ENCODE results near the gene CCDC187.

CCDC187 gene

DNA sequence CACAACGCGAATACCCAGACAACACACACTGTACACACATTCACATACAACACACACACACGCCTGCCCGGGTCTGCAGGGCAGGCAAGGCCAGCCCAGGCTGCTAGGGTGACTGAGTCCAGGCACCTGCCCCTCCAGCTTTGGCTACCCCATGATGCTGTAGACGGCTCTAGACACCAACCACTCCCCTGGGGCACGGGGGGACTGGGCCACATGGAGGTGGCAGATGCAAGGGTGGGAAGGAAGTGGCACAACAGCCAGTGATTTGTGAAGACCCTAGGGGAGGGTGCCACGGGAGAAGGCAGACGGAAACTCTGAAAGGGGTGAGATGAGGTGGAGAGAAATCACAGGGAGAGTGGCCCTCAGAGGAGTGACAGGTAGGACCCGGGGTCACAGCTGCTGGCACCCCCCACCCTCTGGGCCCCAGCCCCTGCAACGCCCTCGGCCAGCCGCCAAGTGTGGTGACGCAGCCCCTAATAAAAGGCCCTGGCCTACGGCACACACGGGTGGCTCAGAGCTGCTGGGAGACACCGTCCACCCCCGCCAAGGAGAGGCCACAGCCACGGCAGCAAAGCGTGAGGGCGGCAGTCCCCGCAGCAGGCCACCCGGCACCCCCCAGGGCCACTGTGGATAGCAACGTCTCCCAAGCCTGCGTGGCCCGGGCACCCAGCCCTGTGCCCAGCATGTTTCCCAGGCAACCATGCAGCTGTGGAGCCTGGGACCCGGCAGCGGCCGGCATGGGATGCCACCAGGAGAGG lies 6.6 kb upstream of the CCDC187 start:
- Histone ChIP-seq H3K9ac (ENCODE audit: low read depth, low read length) (no peak overlapping the region), H3K27ac (ENCODE audit: low read depth, low read length) (no peak overlapping the region), H3K9me3 (ENCODE audit: control insufficient read depth, insufficient read depth, low read length) (peaks cover 9% of the 10 kb centered on the region), H3K36me3 (ENCODE audit: control insufficient read depth, insufficient read depth, low read length) (no peaks in the 10 kb centered on the region), H3K4me1 (ENCODE audit: control insufficient read depth, insufficient read depth, low read length) (no peaks in the 10 kb centered on the region), H3K4me3 (ENCODE audit: low read depth, low read length) (no peak overlapping the region), H3K27me3 (ENCODE audit: control insufficient read depth, insufficient read depth, low read length) (no peaks in the 10 kb centered on the region)

- H3K27me3 ChIP-seq (ENCODE audit: control insufficient read depth, insufficient read depth, low read length), result no peaks in the 10 kb centered on the region
- H3K27ac ChIP-seq (ENCODE audit: low read depth, low read length), result no peak overlapping the region
- H3K4me3 ChIP-seq (ENCODE audit: low read depth, low read length), result no peak overlapping the region
- no peaks in the 10 kb centered on the region for H3K36me3 ChIP-seq (ENCODE audit: control insufficient read depth, insufficient read depth, low read length)
- H3K4me1 ChIP-seq (ENCODE audit: control insufficient read depth, insufficient read depth, low read length), result no peaks in the 10 kb centered on the region
- H3K9ac ChIP-seq (ENCODE audit: low read depth, low read length), result no peak overlapping the region
- peaks cover 4% of the 10 kb centered on the region; the same call in 1 of the 2 replicates for H3K9me3 ChIP-seq (ENCODE audit: control insufficient read depth, insufficient read depth, low read length)
Observed at GRCh38 chr9:136309806-136310220, 5.9 kb upstream of the CCDC187 start.

GRCh38 chr9:136309101-136309801 lies 5.4 kb upstream of the CCDC187 start:
- Histone ChIP-seq H3K27ac (ENCODE audit: low read depth, low read length) (no peak overlapping the region), H3K27me3 (ENCODE audit: control insufficient read depth, insufficient read depth, low read length) (no peaks in the 10 kb centered on the region), H3K4me1 (ENCODE audit: control insufficient read depth, insufficient read depth, low read length) (no peaks in the 10 kb centered on the region), H3K4me3 (ENCODE audit: low read depth, low read length) (no peak overlapping the region), H3K9me3 (ENCODE audit: control insufficient read depth, insufficient read depth, low read length) (0 out of 2 replicates have a peak, but pooled peaks cover 2% of the 10 kb centered on the region), H3K36me3 (ENCODE audit: control insufficient read depth, insufficient read depth, low read length) (no peaks in the 10 kb centered on the region), H3K9ac (ENCODE audit: low read depth, low read length) (no peak overlapping the region)

DNA sequence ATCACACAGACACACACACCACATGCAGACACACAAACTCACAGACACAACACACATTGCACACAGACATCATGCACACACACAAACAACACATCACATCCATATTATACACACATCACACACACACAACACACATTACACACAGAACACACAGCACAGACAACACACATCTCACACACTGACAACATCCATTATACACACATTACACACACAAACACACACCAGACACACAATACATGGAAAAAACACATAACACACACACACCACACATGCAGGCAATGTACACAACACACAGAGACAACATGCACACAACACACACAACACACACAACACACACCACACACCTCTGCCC lies 4.8 kb upstream of the CCDC187 start:
- no peaks in the 10 kb centered on the region for H3K27me3 ChIP-seq (ENCODE audit: control insufficient read depth, insufficient read depth, low read length)
- H3K9me3 ChIP-seq (ENCODE audit: control insufficient read depth, insufficient read depth, low read length), result 0 out of 2 replicates have a peak, but pooled peaks cover 2% of the 10 kb centered on the region
- H3K4me1 ChIP-seq (ENCODE audit: control insufficient read depth, insufficient read depth, low read length), result no peaks in the 10 kb centered on the region
- no peak overlapping the region for H3K4me3 ChIP-seq (ENCODE audit: low read depth, low read length)
- H3K27ac ChIP-seq (ENCODE audit: low read depth, low read length), result no peak overlapping the region
- no peak overlapping the region for H3K9ac ChIP-seq (ENCODE audit: low read depth, low read length)
- no peaks in the 10 kb centered on the region for H3K36me3 ChIP-seq (ENCODE audit: control insufficient read depth, insufficient read depth, low read length)

DNA sequence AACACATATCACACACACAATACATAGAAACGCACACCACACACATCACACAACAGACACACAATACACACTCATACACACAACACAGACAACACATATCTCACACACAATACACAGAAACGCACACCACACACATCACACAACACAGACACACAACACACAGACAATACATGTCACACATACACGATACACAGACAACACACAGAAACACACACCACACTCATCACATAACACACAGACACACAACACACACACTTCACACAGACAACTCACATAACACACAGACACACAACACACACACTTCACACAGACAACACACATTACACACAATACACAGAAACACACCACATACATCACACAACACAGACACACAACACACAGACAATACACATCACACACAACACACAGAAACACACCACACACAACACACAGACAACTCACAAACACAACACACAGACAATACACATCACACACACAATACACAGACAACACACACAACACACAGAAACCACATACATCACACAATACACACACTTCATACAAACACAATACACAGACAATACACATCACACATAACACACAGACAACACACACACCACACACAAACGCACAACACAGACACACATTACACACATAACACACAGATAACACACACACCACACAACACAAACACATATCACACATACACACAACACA lies 4.3 kb upstream of the CCDC187 start:
- Histone ChIP-seq H3K4me3 (ENCODE audit: low read depth, low read length) (no peak overlapping the region), H3K4me1 (ENCODE audit: control insufficient read depth, insufficient read depth, low read length) (no peaks in the 10 kb centered on the region), H3K27me3 (ENCODE audit: control insufficient read depth, insufficient read depth, low read length) (no peaks in the 10 kb centered on the region), H3K36me3 (ENCODE audit: control insufficient read depth, insufficient read depth, low read length) (no peaks in the 10 kb centered on the region), H3K9ac (ENCODE audit: low read depth, low read length) (no peak overlapping the region), H3K27ac (ENCODE audit: low read depth, low read length) (no peak overlapping the region), H3K9me3 (ENCODE audit: control insufficient read depth, insufficient read depth, low read length) (0 out of 2 replicates have a peak, but pooled peaks cover 2% of the 10 kb centered on the region)

GRCh38 chr9:136307215-136307750 lies 3.4 kb upstream of the CCDC187 start:
- Histone ChIP-seq H3K4me3 (ENCODE audit: low read depth, low read length) (no peak overlapping the region), H3K27ac (ENCODE audit: low read depth, low read length) (no peak overlapping the region), H3K27me3 (ENCODE audit: control insufficient read depth, insufficient read depth, low read length) (no peaks in the 10 kb centered on the region), H3K9ac (ENCODE audit: low read depth, low read length) (no peak overlapping the region), H3K9me3 (ENCODE audit: control insufficient read depth, insufficient read depth, low read length) (0 out of 2 replicates have a peak, but pooled peaks cover 2% of the 10 kb centered on the region), H3K4me1 (ENCODE audit: control insufficient read depth, insufficient read depth, low read length) (no peaks in the 10 kb centered on the region), H3K36me3 (ENCODE audit: control insufficient read depth, insufficient read depth, low read length) (no peaks in the 10 kb centered on the region)

DNA sequence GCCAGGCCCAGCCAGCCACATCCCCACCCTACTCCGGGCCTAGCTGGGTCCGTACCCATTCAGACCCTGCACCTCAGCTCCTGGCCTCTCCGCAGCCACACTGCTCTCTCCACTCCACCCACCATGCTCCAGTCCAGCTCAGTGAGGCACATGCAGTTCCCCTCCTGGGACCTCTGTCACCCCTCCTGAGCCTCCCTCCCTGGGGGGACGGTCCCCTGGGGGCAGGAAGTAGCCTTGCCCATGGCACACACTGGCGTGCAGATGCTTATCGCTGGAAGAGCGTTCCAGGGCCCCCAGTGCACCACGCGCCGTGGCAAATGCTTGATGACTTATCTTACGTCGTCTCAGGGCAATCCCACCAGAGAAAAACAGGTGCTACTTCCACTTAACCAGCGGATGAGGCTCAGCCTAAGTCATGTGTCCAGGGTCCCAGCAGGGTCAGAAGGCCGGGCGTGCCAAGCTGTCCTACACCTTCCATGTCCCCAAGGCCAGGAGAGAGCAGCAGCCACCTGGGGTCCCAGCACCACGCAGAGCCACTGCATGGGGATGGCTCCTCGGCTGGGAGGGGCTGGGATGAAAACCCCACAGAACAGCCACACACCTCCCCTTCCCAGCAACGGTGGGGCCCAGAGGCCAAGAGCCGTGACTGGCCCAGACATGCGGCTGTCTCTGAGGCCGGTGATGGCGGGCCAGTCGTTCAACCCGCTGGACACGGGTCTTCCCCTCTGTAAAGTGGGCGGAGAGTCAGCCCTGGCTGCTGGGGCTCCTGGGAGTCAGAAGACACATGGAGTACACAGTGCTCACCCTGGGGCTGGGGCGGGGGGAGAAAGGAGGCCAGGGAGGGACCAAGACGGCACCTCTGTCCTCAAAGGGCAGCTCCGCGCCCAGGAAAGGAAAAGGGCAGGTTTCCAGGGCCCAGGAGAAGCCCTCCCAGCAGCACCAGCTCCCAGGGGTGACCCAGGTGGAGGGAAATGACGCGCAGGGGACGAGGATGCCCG lies 2.6 kb upstream of the CCDC187 start:
- Histone ChIP-seq H3K36me3 (ENCODE audit: control insufficient read depth, insufficient read depth, low read length) (no peaks in the 10 kb centered on the region), H3K4me3 (ENCODE audit: low read depth, low read length) (no peak overlapping the region), H3K4me1 (ENCODE audit: control insufficient read depth, insufficient read depth, low read length) (no peaks in the 10 kb centered on the region), H3K27me3 (ENCODE audit: control insufficient read depth, insufficient read depth, low read length) (no peaks in the 10 kb centered on the region), H3K27ac (ENCODE audit: low read depth, low read length) (no peak overlapping the region), H3K9me3 (ENCODE audit: control insufficient read depth, insufficient read depth, low read length) (0 out of 2 replicates have a peak, but pooled peaks cover 2% of the 10 kb centered on the region), H3K9ac (ENCODE audit: low read depth, low read length) (no peak overlapping the region)

GRCh38 chr9:136305804-136306203 lies 1.9 kb upstream of the CCDC187 start:
- H3K9ac ChIP-seq (ENCODE audit: low read depth, low read length), result no peak overlapping the region
- no peaks in the 10 kb centered on the region for H3K27me3 ChIP-seq (ENCODE audit: control insufficient read depth, insufficient read depth, low read length)
- H3K9me3 ChIP-seq (ENCODE audit: control insufficient read depth, insufficient read depth, low read length), result 0 out of 2 replicates have a peak, but pooled peaks cover 2% of the 10 kb centered on the region
- no peaks in the 10 kb centered on the region for H3K4me1 ChIP-seq (ENCODE audit: control insufficient read depth, insufficient read depth, low read length)
- H3K4me3 ChIP-seq (ENCODE audit: low read depth, low read length), result no peak overlapping the region
- no peak overlapping the region for H3K27ac ChIP-seq (ENCODE audit: low read depth, low read length)
- no peaks in the 10 kb centered on the region for H3K36me3 ChIP-seq (ENCODE audit: control insufficient read depth, insufficient read depth, low read length)

- H3K27ac ChIP-seq (ENCODE audit: low read depth, low read length), result no peak overlapping the region
- H3K9ac ChIP-seq (ENCODE audit: low read depth, low read length), result no peak overlapping the region
- no peaks in the 10 kb centered on the region for H3K27me3 ChIP-seq (ENCODE audit: control insufficient read depth, insufficient read depth, low read length)
- no peaks in the 10 kb centered on the region for H3K36me3 ChIP-seq (ENCODE audit: control insufficient read depth, insufficient read depth, low read length)
- H3K4me1 ChIP-seq (ENCODE audit: control insufficient read depth, insufficient read depth, low read length), result no peaks in the 10 kb centered on the region
- 0 out of 2 replicates have a peak, but pooled peaks cover 2% of the 10 kb centered on the region for H3K9me3 ChIP-seq (ENCODE audit: control insufficient read depth, insufficient read depth, low read length)
- H3K4me3 ChIP-seq (ENCODE audit: low read depth, low read length), result no peak overlapping the region
Observed at GRCh38 chr9:136304981-136305380, 1.1 kb upstream of the CCDC187 start.

DNA sequence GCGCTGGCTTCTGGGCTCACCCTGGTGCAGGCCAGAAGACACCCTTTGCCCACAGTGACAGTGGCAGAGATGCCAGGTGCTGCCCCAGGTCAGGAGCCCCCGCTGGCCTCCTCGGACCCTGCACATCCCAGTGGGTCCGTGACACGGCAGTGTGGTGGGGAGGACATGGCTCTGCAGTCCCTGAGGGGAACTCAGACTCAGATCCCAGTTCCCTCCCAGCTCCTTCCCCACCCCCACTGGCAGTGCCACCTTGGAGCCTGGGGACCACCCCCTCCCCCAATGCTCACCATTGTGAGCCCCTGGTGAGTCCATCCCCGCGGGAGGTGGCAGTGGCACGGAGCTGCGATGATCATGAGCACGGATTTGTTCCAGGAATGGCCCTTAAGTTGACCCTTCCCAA lies 562 bp upstream of the CCDC187 start:
- Histone ChIP-seq H3K36me3 (ENCODE audit: control insufficient read depth, insufficient read depth, low read length) (no peaks in the 10 kb centered on the region), H3K4me1 (ENCODE audit: control insufficient read depth, insufficient read depth, low read length) (no peaks in the 10 kb centered on the region), H3K27me3 (ENCODE audit: control insufficient read depth, insufficient read depth, low read length) (no peaks in the 10 kb centered on the region), H3K4me3 (ENCODE audit: low read depth, low read length) (no peak overlapping the region), H3K27ac (ENCODE audit: low read depth, low read length) (no peak overlapping the region), H3K9ac (ENCODE audit: low read depth, low read length) (no peak overlapping the region), H3K9me3 (ENCODE audit: control insufficient read depth, insufficient read depth, low read length) (0 out of 2 replicates have a peak, but pooled peaks cover 2% of the 10 kb centered on the region)
